Measurements from ENCODE around the gene DEAF1. TPM values are rescaled to one million over a fixed set of nuclear protein-coding genes. Genes with fewer than 3 reads are reported as not detected.

DEAF1 gene
- total and polyA plus RNA-seq, 2 donors (not counting 3 experiments of a cell fraction or from before 2014, with no cell fraction given), result 43.6 to 55.7 TPM

DNA sequence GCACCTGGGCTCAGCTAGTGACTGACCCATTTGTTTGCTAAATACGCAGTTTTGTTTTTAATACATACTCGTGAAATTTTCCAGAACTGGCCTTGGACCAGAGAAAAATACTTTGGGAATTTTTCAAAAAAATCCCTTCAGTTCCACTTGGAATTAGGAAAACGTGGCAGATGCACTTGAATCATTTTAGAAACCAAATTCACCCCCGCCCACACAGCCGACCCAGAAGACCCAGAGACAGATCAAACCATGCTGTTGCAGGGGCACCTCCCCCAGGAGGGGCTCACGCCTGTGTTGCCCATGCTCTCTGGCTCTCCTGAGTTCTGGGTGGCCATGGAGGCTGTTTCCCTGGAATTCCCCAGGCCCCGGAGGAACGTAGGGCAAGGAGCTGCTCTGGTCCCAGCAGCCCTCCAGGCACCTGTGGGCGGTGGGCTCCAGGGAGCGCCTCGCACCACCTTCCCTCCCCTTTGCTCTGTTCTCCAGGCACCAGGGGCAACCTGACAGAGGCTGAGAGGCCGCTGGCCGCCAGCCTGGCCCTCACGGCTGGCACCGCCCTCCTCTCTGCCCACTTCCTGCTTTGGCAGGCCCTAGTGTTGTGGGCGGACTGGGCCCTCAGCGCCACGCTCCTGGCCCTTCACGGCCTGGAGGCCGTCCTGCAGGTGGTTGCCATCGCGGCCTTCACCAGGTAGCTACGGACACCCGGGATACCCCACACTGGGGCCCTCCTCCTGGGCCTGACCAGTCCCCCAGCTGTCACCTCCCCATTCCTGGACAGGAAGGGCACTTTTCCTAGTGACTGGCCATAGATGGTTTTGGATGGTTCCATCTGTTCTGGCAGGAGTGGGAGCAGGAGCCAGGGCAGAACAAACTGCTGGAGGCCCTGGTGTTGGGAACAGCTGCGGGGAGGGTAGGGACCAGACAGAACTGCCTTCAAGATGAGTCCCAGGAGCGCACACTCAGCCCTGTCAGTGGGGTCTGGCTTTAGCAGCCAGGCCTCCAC is 7.7 kb upstream of the DEAF1 start:
- Histone ChIP-seq H3K9me3 (replicated peaks; ENCODE audit: control insufficient read depth, insufficient read depth, low read length) (no peaks in the 10 kb centered on the region), H3K9ac (replicated peaks; ENCODE audit: extremely low read depth, insufficient read depth, low read length) (no peak overlapping the region), H3K27ac (ENCODE audit: insufficient read depth, low read depth, low read length) (no peak overlapping the region), H3K27me3 (ENCODE audit: control insufficient read depth in 2 of 2, insufficient read depth in 2 of 2, low read length in 2 of 2) (no peaks in the 10 kb centered on the region), H3K4me2 (ENCODE audit: insufficient read depth, low read length) (no peak overlapping the region), H3K79me2 (ENCODE audit: control insufficient read depth, insufficient read depth, low read length) (peaks cover 3% of the 10 kb centered on the region), H3K4me3 (replicated peaks in 1 of 3; ENCODE audit: insufficient read depth in 1 of 3, low read depth in 1 of 3, low read length in 3 of 3) (no peak overlapping the region), H2AFZ (ENCODE audit: low read depth, low read length) (no peak overlapping the region), H4K20me1 (replicated peaks; ENCODE audit: control insufficient read depth, extremely low read depth, insufficient read depth, low read length) (no peaks in the 10 kb centered on the region), H3K9me1 (replicated peaks; ENCODE audit: control insufficient read depth, extremely low read depth, insufficient read depth, low read length) (no peaks in the 10 kb centered on the region), H3K4me1 (ENCODE audit: control insufficient read depth, extremely low read depth, insufficient read depth, low read length) (peaks cover 5% of the 10 kb centered on the region), H3K36me3 (ENCODE audit: control insufficient read depth in 2 of 2, extremely low read depth in 1 of 2, insufficient read depth in 2 of 2, low read length in 2 of 2) (no peaks in the 10 kb centered on the region)
- ChIA-PET CTCF (interaction anchor here (1.5 to 1.8 kb wide), 2 partner anchors 20 to 23 kb away, joined by 4 to 10 read pairs; no protein-coding TSS in a partner anchor), POLR2A (no interaction called here)
- FAIRE-seq (no peak), DNase-seq (ENCODE audit: low read depth, low spot score) (no peak)
- TF ChIP-seq POLR2AphosphoS5 (IDR thresholded peaks at IDR 0.05; ENCODE audit: insufficient read depth, low read depth, low read length) (no peak), FOS (IDR thresholded peaks at IDR 0.05; ENCODE audit: borderline replicate concordance, insufficient read depth, low read length) (no peak), POLR2A (IDR thresholded peaks at IDR 0.05; ENCODE audit: low read depth, low read length) (no peak), MYC (IDR thresholded peaks at IDR 0.05; ENCODE audit: low read depth, low read length) (no peak), JUN (IDR thresholded peaks at IDR 0.05; ENCODE audit: borderline replicate concordance, insufficient read depth, insufficient read length, low read depth) (no peak), EZH2 (IDR thresholded peaks at IDR 0.05; ENCODE audit: borderline replicate concordance, low read depth, low read length, severe bottlenecking) (no peak), GATA2 (IDR thresholded peaks at IDR 0.05; ENCODE audit: insufficient read depth, insufficient read length, low read depth, low read length) (no peak)
- TF ChIP-seq, protein P1, sequence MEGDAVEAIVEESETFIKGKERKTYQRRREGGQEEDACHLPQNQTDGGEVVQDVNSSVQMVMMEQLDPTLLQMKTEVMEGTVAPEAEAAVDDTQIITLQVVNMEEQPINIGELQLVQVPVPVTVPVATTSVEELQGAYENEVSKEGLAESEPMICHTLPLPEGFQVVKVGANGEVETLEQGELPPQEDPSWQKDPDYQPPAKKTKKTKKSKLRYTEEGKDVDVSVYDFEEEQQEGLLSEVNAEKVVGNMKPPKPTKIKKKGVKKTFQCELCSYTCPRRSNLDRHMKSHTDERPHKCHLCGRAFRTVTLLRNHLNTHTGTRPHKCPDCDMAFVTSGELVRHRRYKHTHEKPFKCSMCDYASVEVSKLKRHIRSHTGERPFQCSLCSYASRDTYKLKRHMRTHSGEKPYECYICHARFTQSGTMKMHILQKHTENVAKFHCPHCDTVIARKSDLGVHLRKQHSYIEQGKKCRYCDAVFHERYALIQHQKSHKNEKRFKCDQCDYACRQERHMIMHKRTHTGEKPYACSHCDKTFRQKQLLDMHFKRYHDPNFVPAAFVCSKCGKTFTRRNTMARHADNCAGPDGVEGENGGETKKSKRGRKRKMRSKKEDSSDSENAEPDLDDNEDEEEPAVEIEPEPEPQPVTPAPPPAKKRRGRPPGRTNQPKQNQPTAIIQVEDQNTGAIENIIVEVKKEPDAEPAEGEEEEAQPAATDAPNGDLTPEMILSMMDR (IDR thresholded peaks at IDR 0.05; ENCODE audit: extremely low read depth in 1 of 2, insufficient read depth in 1 of 2, low read depth in 1 of 2, low read length in 2 of 2), result no peak
- TF ChIP-seq, protein P2, sequence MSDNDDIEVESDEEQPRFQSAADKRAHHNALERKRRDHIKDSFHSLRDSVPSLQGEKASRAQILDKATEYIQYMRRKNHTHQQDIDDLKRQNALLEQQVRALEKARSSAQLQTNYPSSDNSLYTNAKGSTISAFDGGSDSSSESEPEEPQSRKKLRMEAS (IDR thresholded peaks at IDR 0.05; ENCODE audit: insufficient read depth, insufficient read length), result no peak
- dilution Hi-C loops (cut with MboI; ENCODE audit: extremely low pct_ligation_motif_present, low sequenced_read_pairs) (no loop called here), intact Hi-C loops (cut with micrococcal nuclease) (no loop called here)
- BruUV-seq (replicated peaks), result no TSS peak

All from endothelial cell of umbilical vein (primary cell).